Right kidney (tissue), 9 donors: ENCODE results near the gene ZNF540.
"Not testable (repeated sequence)": the region's sequence is repeated elsewhere in the genome, so short reads cannot be mapped to it uniquely, and the experiment has no call there.

Experiments used
- DNase-seq: peaks from one replicate; pipeline ENCODE4 v3.0.0-alpha.2; 2016
- long read RNA-seq, 8 donors: transcript quantifications; one replicate each; lab custom pipeline, GENCODE V29; 2026

The ZNF540 gene
- long read RNA-seq, donor 1, partial matches to known transcripts: 0 of 1 reads
- long read RNA-seq, donor 1, other reads (novel, unspliced or antisense): 0 of 1 reads
- long read RNA-seq, donor 2: 0 reads
- long read RNA-seq, donor 3, partial matches to known transcripts: 0 of 1 reads
- long read RNA-seq, donor 3, other reads (novel, unspliced or antisense): 0 of 1 reads
- long read RNA-seq, donor 4, partial matches to known transcripts: 0 of 2 reads
- long read RNA-seq, donor 4, other reads (novel, unspliced or antisense): 0 of 2 reads
- long read RNA-seq, donor 5: 0 reads
- long read RNA-seq, donor 6, partial matches to known transcripts: 0 of 1 reads
- long read RNA-seq, donor 6, other reads (novel, unspliced or antisense): 0 of 1 reads
- long read RNA-seq, donor 7: 0 reads
- long read RNA-seq, donor 8, partial matches to known transcripts: 0 of 2 reads
- long read RNA-seq, donor 8, other reads (novel, unspliced or antisense): 0 of 2 reads

DNA sequence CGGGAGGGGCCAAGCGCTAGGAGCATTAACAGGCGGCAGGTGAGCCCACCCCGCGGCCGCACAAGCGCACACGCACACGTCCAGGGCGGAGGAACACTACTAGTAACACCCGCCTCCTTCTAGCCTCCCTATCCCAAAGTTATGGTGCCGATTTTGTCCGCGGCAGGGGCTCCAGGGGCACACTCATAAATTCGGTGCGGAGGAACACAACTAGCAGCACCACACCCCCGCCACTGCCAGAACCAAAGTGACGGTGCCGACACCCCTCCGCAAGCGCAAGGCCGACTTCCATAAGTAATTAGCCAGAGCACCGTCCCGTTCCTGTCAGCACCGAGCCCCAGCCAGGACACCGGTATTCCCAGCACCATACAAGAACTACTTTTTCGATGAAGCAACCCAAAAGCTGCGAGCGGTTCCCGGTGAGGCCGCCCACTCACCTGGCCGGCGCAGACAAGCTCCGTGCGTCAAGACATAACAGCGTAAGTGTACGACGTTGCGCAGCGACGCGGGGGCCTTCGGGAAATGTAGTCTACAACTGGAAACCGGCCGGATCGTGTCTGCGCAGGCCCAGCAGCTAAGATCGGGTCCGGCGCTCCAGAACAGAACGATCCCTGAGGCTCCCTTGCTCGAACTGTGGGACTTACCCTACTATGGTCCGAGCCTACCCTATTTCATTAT, at the start of gene ZNF540, which contains the start of gene ZNF571:
Gene ZNF540 (plus strand): TSS at position 573 of the 678 bp plus-strand sequence. CDS start 3,572 bp downstream, outside the sequence.
Gene ZNF571 (minus strand): TSS at position 489 of the 678 bp plus-strand sequence. CDS start 8,116 bp downstream, outside the sequence.
- DNase-seq: peak; percentile 96

- peak; percentile 87 for DNase-seq
Measured at GRCh38 chr19:37551129-37551993, 43.3 kb upstream of the ZNF540 start.

DNA sequence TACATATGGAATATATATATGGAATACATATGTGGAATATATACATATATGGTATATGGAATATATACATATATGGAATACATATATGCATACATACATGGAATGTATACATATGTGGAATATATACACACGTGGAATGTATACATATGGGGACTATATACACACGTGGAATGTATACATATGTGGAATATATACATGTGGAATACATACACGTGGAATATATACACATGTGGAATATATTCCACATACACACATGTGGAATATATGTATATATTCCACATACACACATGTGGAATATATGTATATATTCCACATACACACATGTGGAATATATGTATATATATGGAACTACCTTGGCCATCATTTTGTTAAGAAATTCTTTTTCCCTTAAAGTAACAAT, 31.2 kb upstream of the ZNF540 start:
- no peak for DNase-seq

DNA sequence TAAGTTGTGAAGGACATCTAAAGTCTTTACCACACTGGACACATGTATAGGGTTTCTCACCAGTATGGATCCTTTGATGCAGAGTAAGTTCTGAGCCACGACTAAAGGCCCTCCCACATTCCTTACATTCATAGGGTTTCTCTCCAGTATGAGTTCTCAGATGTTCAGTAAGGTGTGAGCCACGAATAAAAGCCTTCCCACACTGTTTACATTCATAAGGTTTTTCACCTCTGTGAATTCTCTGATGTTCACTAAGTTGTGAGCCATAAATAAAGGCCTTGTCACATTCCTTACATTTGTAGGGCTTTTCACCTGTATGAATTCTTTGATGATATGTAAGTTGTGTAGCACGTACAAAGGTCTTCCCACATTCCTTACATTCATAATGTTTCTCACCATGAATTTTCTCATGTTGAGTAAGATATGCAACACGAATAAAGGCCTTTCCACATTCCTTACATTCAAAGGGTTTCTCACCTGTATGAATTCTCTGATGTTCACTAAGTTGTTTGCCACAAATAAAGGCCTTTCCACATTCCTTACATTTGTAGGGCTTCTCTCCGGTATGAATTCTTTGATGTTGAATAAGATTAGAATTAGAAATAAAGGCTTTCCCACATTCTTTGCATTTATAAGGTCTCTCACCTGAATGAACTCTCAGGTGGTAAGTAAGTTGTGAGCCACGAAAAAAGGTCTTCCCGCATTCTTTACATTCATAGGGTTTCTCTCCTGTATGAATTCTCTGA, 29.9 kb upstream of the ZNF540 start:
- DNase-seq: no peak

- no peak for DNase-seq
Measured at GRCh38 chr19:37565370-37565669, 29.4 kb upstream of the ZNF540 start.

DNA sequence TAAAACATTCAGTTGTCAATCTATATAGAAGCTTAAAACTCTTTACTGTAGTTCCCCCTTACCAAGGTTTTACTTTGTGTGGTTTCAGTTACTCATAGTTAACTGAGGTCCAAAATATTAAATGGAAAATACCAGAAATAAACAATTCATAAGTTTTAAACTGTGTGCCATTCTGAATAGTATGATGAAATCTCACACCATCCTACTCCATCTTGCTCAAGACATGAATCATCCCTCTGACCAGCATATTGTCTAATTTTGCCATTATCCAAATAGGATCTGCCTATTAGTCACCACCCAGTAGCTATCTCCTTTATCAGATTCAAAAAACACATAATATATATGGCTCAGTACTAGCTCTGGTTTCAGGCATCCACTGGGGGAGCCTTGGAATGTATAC, 22.5 kb upstream of the ZNF540 start:
- no peak for DNase-seq

DNA sequence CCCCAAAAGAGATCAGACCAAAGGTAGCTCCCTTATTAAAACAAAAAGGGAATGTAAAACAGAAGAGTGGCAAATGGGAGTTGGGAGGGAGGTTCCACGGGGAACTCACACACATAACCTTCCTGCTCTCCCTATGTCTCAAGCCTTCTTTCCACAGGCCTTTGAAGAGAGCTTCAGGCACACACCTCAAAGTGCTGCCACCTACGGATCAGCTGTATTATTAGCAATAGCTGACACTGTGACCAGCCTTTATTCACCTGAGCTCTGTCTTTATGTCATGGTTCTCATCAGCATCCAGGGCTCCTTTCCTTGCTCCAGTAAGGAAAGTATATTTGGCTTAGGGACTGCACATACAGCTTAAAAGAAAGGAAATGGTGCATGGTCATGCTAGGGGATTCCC, 11.3 kb upstream of the ZNF540 start:
- no peak for DNase-seq

DNA sequence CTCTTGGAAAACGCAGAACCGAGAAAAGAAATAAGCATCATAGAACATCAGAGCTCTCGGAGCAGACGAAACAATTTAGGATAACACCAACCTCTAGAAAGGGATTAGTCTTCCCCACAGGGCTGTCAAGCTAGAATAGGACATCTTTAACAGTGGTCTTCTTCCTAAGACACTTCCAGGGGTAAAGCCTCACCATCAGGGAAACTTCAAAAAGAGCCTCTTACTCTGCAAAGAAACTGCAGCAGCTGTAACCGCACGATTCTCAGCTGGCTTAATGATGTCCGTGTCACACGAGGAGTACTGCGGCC, 726 bp upstream of the ZNF540 start:
- DNase-seq: no peak

DNA sequence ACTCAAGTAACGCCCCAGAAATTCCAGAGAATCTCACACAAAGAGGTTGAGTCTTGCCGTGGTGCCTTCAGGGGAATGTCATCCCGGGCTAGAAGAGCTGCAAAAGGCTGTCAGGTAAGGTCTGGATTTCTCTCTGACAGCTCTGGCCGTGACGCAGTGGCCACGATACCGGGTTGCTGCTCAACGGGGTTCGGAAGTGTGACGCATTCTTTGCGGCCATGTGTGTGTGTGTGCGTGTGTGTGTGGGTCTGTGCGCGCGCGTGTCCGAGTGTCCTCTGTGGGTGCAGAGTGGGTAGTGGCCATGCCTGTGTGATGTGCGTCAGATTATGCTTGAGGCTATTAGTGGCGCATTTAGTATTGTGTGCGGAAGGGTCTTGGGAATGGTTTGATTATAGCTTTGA, 306 bp downstream of the ZNF540 start:
- DNase-seq: peak; percentile 89

DNA sequence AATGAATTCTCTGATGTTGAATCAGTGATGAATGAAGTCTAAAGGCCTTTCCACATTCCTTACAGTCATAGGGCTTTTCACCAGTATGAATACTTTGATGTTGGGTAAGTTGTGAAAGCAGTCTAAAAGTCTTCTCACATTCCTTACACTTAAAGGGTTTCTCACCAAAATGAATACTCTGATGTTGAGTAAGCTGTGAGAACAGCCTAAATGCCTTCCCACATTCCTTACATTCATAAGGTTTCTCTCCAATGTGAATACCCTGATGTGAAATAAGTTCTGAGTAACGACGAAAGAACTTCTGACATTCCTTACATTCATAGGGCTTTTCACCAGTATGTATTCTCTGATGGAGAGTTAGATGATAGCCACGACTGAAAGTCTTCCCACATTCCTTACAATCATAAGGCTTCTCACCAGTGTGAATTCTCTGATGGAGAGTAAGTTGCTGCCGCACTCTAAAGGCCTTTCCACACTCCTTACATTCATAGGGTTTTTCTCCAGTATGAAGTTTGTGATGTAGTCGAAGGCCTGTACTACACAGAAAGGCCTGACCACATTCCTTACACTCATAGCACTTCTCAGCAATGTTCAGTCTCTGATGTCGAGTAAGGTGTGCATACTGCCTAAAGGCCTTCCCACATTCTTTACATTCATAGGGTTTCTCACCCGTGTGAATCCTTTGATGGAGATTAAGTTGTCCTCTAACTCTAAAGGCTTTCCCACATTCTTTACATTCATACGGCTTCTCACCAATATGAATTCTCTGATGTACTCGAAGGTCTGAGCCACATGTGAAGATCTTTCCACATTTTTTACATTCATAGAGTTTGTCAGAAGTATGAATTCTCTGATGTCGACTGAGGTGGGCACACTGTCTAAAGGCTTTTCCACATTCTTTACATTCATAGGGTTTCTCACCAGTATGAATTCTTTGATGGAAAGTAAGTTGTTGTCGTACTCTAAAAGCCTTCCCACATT, 40.7 kb downstream of the ZNF540 start:
- no peak for DNase-seq

- DNase-seq: no peak
Measured at GRCh38 chr19:37654118-37654517, 59.4 kb downstream of the ZNF540 start.

- peak; percentile 92 for DNase-seq
Measured at GRCh38 chr19:37654629-37655300, 60.1 kb downstream of the ZNF540 start.

DNA sequence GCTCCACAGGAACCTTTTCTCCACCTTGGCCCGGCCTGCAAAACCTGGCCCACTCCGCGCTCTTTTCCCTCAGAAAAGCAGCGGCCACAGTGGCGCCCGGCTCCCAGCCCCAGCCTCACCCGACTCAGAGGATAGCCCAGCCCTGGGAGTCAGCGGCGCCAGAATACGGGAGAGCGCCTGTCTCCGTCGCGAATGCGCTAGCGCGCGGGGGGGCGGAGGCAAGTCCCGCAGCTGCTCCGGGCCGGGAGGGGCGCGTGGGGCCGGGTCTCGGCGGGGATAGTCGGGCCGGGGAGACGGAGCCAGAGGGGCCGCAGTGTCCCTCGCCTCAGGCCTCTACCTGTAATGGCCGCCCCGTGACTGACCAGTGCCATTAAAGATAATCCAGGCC, 60.6 kb downstream of the ZNF540 start, which contains the start of gene ZFP30:
Gene ZFP30 (minus strand): TSS at position 165 of the 388 bp plus-strand sequence. CDS start 7,643 bp downstream, outside the sequence.
- DNase-seq: no peak

GRCh38 chr19:37655689-37656371, 61.2 kb downstream of the ZNF540 start:
- peak; percentile 99 for DNase-seq

- not testable (repeated sequence) for DNase-seq
Measured at GRCh38 chr19:37657157-37657556, 62.5 kb downstream of the ZNF540 start.
